Measurements from ENCODE around the gene TUSC2.

The TUSC2 gene, protein sequence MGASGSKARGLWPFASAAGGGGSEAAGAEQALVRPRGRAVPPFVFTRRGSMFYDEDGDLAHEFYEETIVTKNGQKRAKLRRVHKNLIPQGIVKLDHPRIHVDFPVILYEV

GRCh38 chr3:50327943-50328691 lies at the start of gene TUSC2:
Gene TUSC2 (minus strand): TSS chr3:50328223. CDS start chr3:50328099, 124 bp downstream.
- TF ChIP-seq EZH2phosphoT487 (IDR thresholded peaks at IDR 0.05; ENCODE audit: borderline replicate concordance) = no peak
- Histone ChIP-seq H3K27me3 (ENCODE audit: insufficient read depth, low read length, poor library complexity, severe bottlenecking) (no peaks in the 10 kb centered on the region), H4K20me1 (ENCODE audit: insufficient read depth, low read length, poor library complexity, severe bottlenecking) (peaks cover 49% of the 10 kb centered on the region), H3K4me3 (ENCODE audit: low read length, poor library complexity, severe bottlenecking) (peak within 1 kb of the TSS; percentile 94), H3K4me2 (ENCODE audit: low read depth, low read length, poor library complexity, severe bottlenecking) (peak within 1 kb of the TSS; percentile 95), H3K36me3 (ENCODE audit: insufficient read depth, low read length) (peaks cover 35% of the 10 kb centered on the region), H3F3A (ENCODE audit: low read depth) (peaks cover 9% of the 10 kb centered on the region), H2AFZ (ENCODE audit: low read length) (no peak within 1 kb of the TSS), H3K79me2 (ENCODE audit: insufficient read depth, low read length) (peaks cover 51% of the 10 kb centered on the region), H3K9me2 (replicated peaks; ENCODE audit: low read depth, low read length) (no peaks in the 10 kb centered on the region), H3K9ac (ENCODE audit: low read depth, low read length, poor library complexity, severe bottlenecking) (peak within 1 kb of the TSS; percentile 82), H3K4me1 (ENCODE audit: insufficient read depth, low read length, poor library complexity, severe bottlenecking) (peaks cover 15% of the 10 kb centered on the region), H3K9me3 (ENCODE audit: insufficient read depth, low read depth, low read length) (no peaks in the 10 kb centered on the region)

GRCh38 chr3:50375258-50375931 lies 47.4 kb upstream of the TUSC2 start:
- 0 out of 2 replicates have a peak, but pooled peaks cover 3% of the 10 kb centered on the region for H3F3A ChIP-seq (ENCODE audit: low read depth)
- H3K9me2 ChIP-seq (replicated peaks; ENCODE audit: low read depth, low read length) = no peaks in the 10 kb centered on the region
- H3K27me3 ChIP-seq (ENCODE audit: insufficient read depth, low read length, poor library complexity, severe bottlenecking) = no peaks in the 10 kb centered on the region
- H3K4me3 ChIP-seq (ENCODE audit: low read length, poor library complexity, severe bottlenecking) = no peak overlapping the region
- no peaks in the 10 kb centered on the region for H3K79me2 ChIP-seq (ENCODE audit: insufficient read depth, low read length)
- TF ChIP-seq, protein P1, sequence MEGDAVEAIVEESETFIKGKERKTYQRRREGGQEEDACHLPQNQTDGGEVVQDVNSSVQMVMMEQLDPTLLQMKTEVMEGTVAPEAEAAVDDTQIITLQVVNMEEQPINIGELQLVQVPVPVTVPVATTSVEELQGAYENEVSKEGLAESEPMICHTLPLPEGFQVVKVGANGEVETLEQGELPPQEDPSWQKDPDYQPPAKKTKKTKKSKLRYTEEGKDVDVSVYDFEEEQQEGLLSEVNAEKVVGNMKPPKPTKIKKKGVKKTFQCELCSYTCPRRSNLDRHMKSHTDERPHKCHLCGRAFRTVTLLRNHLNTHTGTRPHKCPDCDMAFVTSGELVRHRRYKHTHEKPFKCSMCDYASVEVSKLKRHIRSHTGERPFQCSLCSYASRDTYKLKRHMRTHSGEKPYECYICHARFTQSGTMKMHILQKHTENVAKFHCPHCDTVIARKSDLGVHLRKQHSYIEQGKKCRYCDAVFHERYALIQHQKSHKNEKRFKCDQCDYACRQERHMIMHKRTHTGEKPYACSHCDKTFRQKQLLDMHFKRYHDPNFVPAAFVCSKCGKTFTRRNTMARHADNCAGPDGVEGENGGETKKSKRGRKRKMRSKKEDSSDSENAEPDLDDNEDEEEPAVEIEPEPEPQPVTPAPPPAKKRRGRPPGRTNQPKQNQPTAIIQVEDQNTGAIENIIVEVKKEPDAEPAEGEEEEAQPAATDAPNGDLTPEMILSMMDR (conservative IDR thresholded peaks at IDR 0.05; ENCODE audit: low read length) = peak; percentile 58
- no peak for TF ChIP-seq EZH2phosphoT487 (IDR thresholded peaks at IDR 0.05; ENCODE audit: borderline replicate concordance)
- H3K4me2 ChIP-seq (ENCODE audit: low read depth, low read length, poor library complexity, severe bottlenecking) = no peak overlapping the region
- no peaks in the 10 kb centered on the region for H3K36me3 ChIP-seq (ENCODE audit: insufficient read depth, low read length)
- H3K9ac ChIP-seq (ENCODE audit: low read depth, low read length, poor library complexity, severe bottlenecking) = no peak overlapping the region
- no peaks in the 10 kb centered on the region for H4K20me1 ChIP-seq (ENCODE audit: insufficient read depth, low read length, poor library complexity, severe bottlenecking)
- no peak overlapping the region for H2AFZ ChIP-seq (ENCODE audit: low read length)
- H3K9me3 ChIP-seq (ENCODE audit: insufficient read depth, low read depth, low read length) = no peaks in the 10 kb centered on the region
- H3K4me1 ChIP-seq (ENCODE audit: insufficient read depth, low read length, poor library complexity, severe bottlenecking) = peaks cover 20% of the 10 kb centered on the region

DNA sequence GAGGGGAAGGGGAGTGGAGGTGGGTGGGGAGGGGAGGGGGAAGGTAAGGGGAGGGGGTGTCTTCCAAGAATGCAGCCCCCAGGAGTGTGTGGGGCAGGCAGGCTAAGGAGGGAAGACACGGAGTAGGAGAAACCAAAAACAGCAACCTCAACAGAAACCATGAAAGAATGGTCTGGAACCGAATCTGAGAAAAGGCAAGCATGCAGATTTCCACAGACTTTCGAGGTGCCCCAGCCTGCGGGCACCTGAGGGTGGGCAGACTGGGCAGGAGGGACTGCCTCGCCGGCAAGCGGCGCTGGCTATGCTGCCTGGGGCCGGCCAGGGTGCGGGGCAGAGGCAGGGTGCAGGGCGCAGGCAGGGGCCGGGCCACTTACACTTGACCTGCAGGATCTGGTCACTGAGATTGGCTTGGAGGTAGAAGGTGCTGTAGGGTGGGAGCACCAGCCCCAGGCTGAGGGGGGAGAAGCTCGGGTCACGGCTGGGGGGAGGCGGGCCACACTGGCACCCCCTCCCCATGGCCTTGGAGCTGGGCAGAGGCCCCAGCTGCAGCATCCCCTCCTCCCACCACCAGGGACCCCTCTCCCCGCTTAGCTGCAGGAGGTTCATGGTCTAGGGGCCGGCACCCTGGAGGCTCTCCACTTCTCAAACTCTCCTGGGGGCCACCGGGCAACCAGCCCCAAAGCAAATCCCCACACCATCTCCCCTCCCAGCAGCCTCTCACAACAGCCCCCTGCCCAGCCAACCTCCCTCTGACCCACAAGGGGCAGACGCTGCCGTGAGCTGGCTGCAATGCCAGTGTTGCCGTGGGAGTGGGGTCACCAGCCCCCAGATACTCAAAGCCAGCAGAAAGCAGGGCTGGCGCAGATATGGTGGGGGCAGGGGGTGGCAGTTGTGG lies 46.6 kb upstream of the TUSC2 start:
- Histone ChIP-seq H3K27me3 (ENCODE audit: insufficient read depth, low read length, poor library complexity, severe bottlenecking) (no peaks in the 10 kb centered on the region), H3K79me2 (ENCODE audit: insufficient read depth, low read length) (no peaks in the 10 kb centered on the region), H3K9me2 (replicated peaks; ENCODE audit: low read depth, low read length) (no peaks in the 10 kb centered on the region), H3K36me3 (ENCODE audit: insufficient read depth, low read length) (no peaks in the 10 kb centered on the region), H3K4me3 (ENCODE audit: low read length, poor library complexity, severe bottlenecking) (no peak overlapping the region), H3K9me3 (ENCODE audit: insufficient read depth, low read depth, low read length) (no peaks in the 10 kb centered on the region), H3K4me2 (ENCODE audit: low read depth, low read length, poor library complexity, severe bottlenecking) (no peak overlapping the region), H3K9ac (ENCODE audit: low read depth, low read length, poor library complexity, severe bottlenecking) (no peak overlapping the region), H4K20me1 (ENCODE audit: insufficient read depth, low read length, poor library complexity, severe bottlenecking) (no peaks in the 10 kb centered on the region), H3F3A (ENCODE audit: low read depth) (0 out of 2 replicates have a peak, but pooled peaks cover 3% of the 10 kb centered on the region), H2AFZ (ENCODE audit: low read length) (no peak overlapping the region), H3K4me1 (ENCODE audit: insufficient read depth, low read length, poor library complexity, severe bottlenecking) (peaks cover 20% of the 10 kb centered on the region)
- TF ChIP-seq EZH2phosphoT487 (IDR thresholded peaks at IDR 0.05; ENCODE audit: borderline replicate concordance) = no peak
- TF ChIP-seq, protein P1 (conservative IDR thresholded peaks at IDR 0.05; ENCODE audit: low read length) = no peak
